ENCODE results near the gene CACNA1B. TPM values are rescaled to one million over a fixed set of nuclear protein-coding genes. Genes with fewer than 3 reads are reported as not detected.

The CACNA1B gene
- total and polyA plus RNA-seq, 2 donors (not counting 1 experiment from before 2014, with no cell fraction given): 0.15 TPM; not detected in 1

DNA sequence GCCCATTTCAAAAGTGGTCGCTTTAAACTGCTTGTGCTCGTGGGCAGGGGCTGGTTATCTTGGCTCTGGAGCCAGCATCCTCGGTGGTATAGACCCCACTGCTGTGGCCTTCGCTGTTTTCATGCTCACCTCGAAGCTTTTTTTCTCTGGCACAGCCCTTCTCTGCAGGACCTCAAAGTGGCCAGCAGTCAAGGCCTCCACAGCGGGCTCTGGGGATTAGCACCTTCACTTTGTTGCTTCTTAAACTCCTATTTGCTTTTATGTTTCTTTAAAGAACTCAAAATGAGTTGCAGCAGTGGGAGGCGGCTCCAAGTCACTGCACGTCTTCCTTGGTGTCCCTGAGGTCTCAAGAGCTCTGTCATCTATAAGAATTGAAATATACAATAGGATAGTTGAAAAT is 165.1 kb downstream of the CACNA1B start:
- H3K27me3 Mint-ChIP-seq: peaks cover 39% of the 10 kb centered on the region
- no peaks in the 10 kb centered on the region for H3K4me1 Mint-ChIP-seq
- no peak overlapping the region for H3K27ac ChIP-seq (ENCODE audit: low read length in 2 of 2)
- H3K4me1 ChIP-seq (ENCODE audit: control insufficient read depth in 2 of 2, insufficient read depth in 2 of 2, low read length in 2 of 2): no peaks in the 10 kb centered on the region
- H2AFZ ChIP-seq (ENCODE audit: insufficient read depth, low read depth, low read length, poor library complexity, severe bottlenecking): no peak overlapping the region
- POLR2A ChIA-PET: no interaction called here
- no peak overlapping the region for H3K4me3 ChIP-seq (ENCODE audit: control extremely low read depth in 1 of 5, extremely low read depth in 1 of 5, insufficient read depth in 1 of 5, low read depth in 2 of 5, low read length in 4 of 5)
- TF ChIP-seq, protein P1, sequence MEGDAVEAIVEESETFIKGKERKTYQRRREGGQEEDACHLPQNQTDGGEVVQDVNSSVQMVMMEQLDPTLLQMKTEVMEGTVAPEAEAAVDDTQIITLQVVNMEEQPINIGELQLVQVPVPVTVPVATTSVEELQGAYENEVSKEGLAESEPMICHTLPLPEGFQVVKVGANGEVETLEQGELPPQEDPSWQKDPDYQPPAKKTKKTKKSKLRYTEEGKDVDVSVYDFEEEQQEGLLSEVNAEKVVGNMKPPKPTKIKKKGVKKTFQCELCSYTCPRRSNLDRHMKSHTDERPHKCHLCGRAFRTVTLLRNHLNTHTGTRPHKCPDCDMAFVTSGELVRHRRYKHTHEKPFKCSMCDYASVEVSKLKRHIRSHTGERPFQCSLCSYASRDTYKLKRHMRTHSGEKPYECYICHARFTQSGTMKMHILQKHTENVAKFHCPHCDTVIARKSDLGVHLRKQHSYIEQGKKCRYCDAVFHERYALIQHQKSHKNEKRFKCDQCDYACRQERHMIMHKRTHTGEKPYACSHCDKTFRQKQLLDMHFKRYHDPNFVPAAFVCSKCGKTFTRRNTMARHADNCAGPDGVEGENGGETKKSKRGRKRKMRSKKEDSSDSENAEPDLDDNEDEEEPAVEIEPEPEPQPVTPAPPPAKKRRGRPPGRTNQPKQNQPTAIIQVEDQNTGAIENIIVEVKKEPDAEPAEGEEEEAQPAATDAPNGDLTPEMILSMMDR (IDR thresholded peaks at IDR 0.05): no peak
- no peak for TF ChIP-seq EZH2 (IDR thresholded peaks at IDR 0.05; ENCODE audit: borderline replicate concordance, insufficient read depth, low read depth, low read length, poor library complexity, severe bottlenecking)
- no peaks in the 10 kb centered on the region for H3K9me3 ChIP-seq (ENCODE audit: control extremely low read depth in 1 of 3, control insufficient read depth in 2 of 3, insufficient read depth in 1 of 3, low read length in 2 of 3)
- no peaks in the 10 kb centered on the region for H3K36me3 ChIP-seq (replicated peaks in 1 of 2; ENCODE audit: control extremely low read depth in 1 of 2, control insufficient read depth in 1 of 2, extremely low read depth in 1 of 2, insufficient read depth in 2 of 2, low read length in 1 of 2)
- no peak overlapping the region for H3K4me2 ChIP-seq (replicated peaks; ENCODE audit: low read depth, low read length, poor library complexity, severe bottlenecking)
- no peaks in the 10 kb centered on the region for H3K9me3 Mint-ChIP-seq (ENCODE audit: insufficient read depth)
- H4K20me1 ChIP-seq (ENCODE audit: control insufficient read depth, insufficient read depth, low read length, poor library complexity, severe bottlenecking): no peaks in the 10 kb centered on the region
- CTCF ChIA-PET: no interaction called here
- no peak for DNase-seq
- no peaks in the 10 kb centered on the region for H3K27me3 ChIP-seq (replicated peaks in 1 of 4; ENCODE audit: control extremely low read depth in 1 of 4, control insufficient read depth in 3 of 4, insufficient read depth in 4 of 4, low read length in 3 of 4)
- H3K79me2 ChIP-seq (ENCODE audit: control insufficient read depth, insufficient read depth, low read length): no peaks in the 10 kb centered on the region
- no peak overlapping the region for H3K9ac ChIP-seq (ENCODE audit: low read length)
- 63% methylated on average over 6 of the region's 8 CpGs for WGBS (ENCODE audit: insufficient coverage)
- intact Hi-C loops (cut with micrococcal nuclease): no loop called here
- H3K4me3 Mint-ChIP-seq: no peak overlapping the region
- no peak overlapping the region for H3K27ac Mint-ChIP-seq
- no peak for ATAC-seq (ENCODE audit: low read depth)

- Mint-ChIP-seq H3K9me3 (ENCODE audit: insufficient read depth) (no peaks in the 10 kb centered on the region), H3K4me1 (no peaks in the 10 kb centered on the region), H3K4me3 (no peak overlapping the region), H3K27me3 (peaks cover 36% of the 10 kb centered on the region), H3K27ac (no peak overlapping the region)
- H3K9ac ChIP-seq (ENCODE audit: low read length): no peak overlapping the region
- no peaks in the 10 kb centered on the region for H3K36me3 ChIP-seq (replicated peaks in 1 of 2; ENCODE audit: control extremely low read depth in 1 of 2, control insufficient read depth in 1 of 2, extremely low read depth in 1 of 2, insufficient read depth in 2 of 2, low read length in 1 of 2)
- WGBS (ENCODE audit: insufficient coverage): 79% methylated on average over 11 of the region's 12 CpGs
- no peak overlapping the region for H2AFZ ChIP-seq (ENCODE audit: insufficient read depth, low read depth, low read length, poor library complexity, severe bottlenecking)
- no peak overlapping the region for H3K4me3 ChIP-seq (ENCODE audit: control extremely low read depth in 1 of 5, extremely low read depth in 1 of 5, insufficient read depth in 1 of 5, low read depth in 2 of 5, low read length in 4 of 5)
- intact Hi-C loops (cut with micrococcal nuclease): no loop called here
- POLR2A ChIA-PET: no interaction called here
- no peaks in the 10 kb centered on the region for H4K20me1 ChIP-seq (ENCODE audit: control insufficient read depth, insufficient read depth, low read length, poor library complexity, severe bottlenecking)
- CTCF ChIA-PET: no interaction called here
- no peak overlapping the region for H3K27ac ChIP-seq (ENCODE audit: low read length in 2 of 2)
- H3K4me1 ChIP-seq (ENCODE audit: control insufficient read depth in 2 of 2, insufficient read depth in 2 of 2, low read length in 2 of 2): no peaks in the 10 kb centered on the region
- no peak overlapping the region for H3K4me2 ChIP-seq (replicated peaks; ENCODE audit: low read depth, low read length, poor library complexity, severe bottlenecking)
- no peak for ATAC-seq (ENCODE audit: low read depth)
- H3K9me3 ChIP-seq (ENCODE audit: control extremely low read depth in 1 of 3, control insufficient read depth in 2 of 3, insufficient read depth in 1 of 3, low read length in 2 of 3): no peaks in the 10 kb centered on the region
- H3K79me2 ChIP-seq (ENCODE audit: control insufficient read depth, insufficient read depth, low read length): no peaks in the 10 kb centered on the region
- no peak for TF ChIP-seq EZH2 (IDR thresholded peaks at IDR 0.05; ENCODE audit: borderline replicate concordance, insufficient read depth, low read depth, low read length, poor library complexity, severe bottlenecking)
- TF ChIP-seq, protein P1 (IDR thresholded peaks at IDR 0.05): no peak
- H3K27me3 ChIP-seq (replicated peaks in 1 of 4; ENCODE audit: control extremely low read depth in 1 of 4, control insufficient read depth in 3 of 4, insufficient read depth in 4 of 4, low read length in 3 of 4): no peaks in the 10 kb centered on the region
- no peak for DNase-seq
Observed at GRCh38 chr9:138043061-138043410, 165.5 kb downstream of the CACNA1B start.
